Right ventricle myocardium inferior (tissue), 1 donor: ENCODE data around the gene CFTR. TPM values are rescaled to one million over a fixed set of nuclear protein-coding genes. Genes with fewer than 3 reads are reported as not detected.
"Not testable (repeated sequence)": the region's sequence is repeated elsewhere in the genome, so short reads cannot be mapped to it uniquely, and the experiment has no call there.

Source experiments
- ATAC-seq: fragments of 200-7000 bp; cut with Tn5 transposase; one replicate; pipeline ENCODE4 v1.9.1; 2020; ENCODE audit warnings: mild to moderate bottlenecking, moderate library complexity
- DNase-seq: peaks from one replicate; pipeline ENCODE4 v3.0.0; 2021; ENCODE audit errors: missing footprints
- intact Hi-C: fragments of 100-400 bp; cut with DNase I; formaldehyde crosslinking; loops from one replicate; pipeline ENCODE4 v1.11.0; 2022
- total RNA-seq: library from RNA; stranded (reverse); fragmentation: NEBNext Ultra II Directional; extraction: Animal tissue kit (Norgen Biotek cat#: 25700); gene quantifications from one replicate; pipeline ENCODE4 v1.2.1, GENCODE V29; 2021
- donor health status: DM: no; HTN: yes; CAD: no; lungs with severe emphysema.

The CFTR gene
- total RNA-seq, 1 donor from 2014 or later = 0.87 TPM

- DNase-seq = no peak
- intact Hi-C loops = no loop called here
Observed at GRCh38 chr7:117489911-117490310, 10.1 kb downstream of the CFTR start.

GRCh38 chr7:117492649-117493048, 12.8 kb downstream of the CFTR start:
- DNase-seq = no peak
- intact Hi-C loops = no loop called here

More at GRCh38 chr7:117489911-117490310, 10.1 kb downstream of the CFTR start:
- ATAC-seq = no peak

GRCh38 chr7:117493460-117493859, 13.6 kb downstream of the CFTR start:
- intact Hi-C loops = no loop called here
- DNase-seq = no peak
- ATAC-seq = no peak

More at GRCh38 chr7:117492649-117493048, 12.8 kb downstream of the CFTR start:
- no peak for ATAC-seq

GRCh38 chr7:117495308-117495707, 15.5 kb downstream of the CFTR start:
- intact Hi-C loops = no loop called here
- ATAC-seq (no peak), DNase-seq (no peak)

GRCh38 chr7:117502331-117502730, 22.5 kb downstream of the CFTR start:
- intact Hi-C loops = no loop called here
- ATAC-seq (no peak), DNase-seq (no peak)

- DNase-seq (no peak), ATAC-seq (no peak)
- intact Hi-C loops = no loop called here
Observed at GRCh38 chr7:117505238-117505637, 25.4 kb downstream of the CFTR start.

- no peak for DNase-seq
- no peak for ATAC-seq
- intact Hi-C loops = no loop called here
Observed at GRCh38 chr7:117508676-117509075, 28.9 kb downstream of the CFTR start.

- not testable (repeated sequence) for ATAC-seq
Observed at GRCh38 chr7:117517194-117517593, 37.4 kb downstream of the CFTR start.

GRCh38 chr7:117530390-117530789, 50.6 kb downstream of the CFTR start:
- DNase-seq = no peak
- intact Hi-C loops = no loop called here
- no peak for ATAC-seq

More at GRCh38 chr7:117517194-117517593, 37.4 kb downstream of the CFTR start:
- intact Hi-C loops, DNase-seq: not testable (repeated sequence)

- intact Hi-C loops = no loop called here
- ATAC-seq = no peak
Observed at GRCh38 chr7:117531595-117532244, 51.9 kb downstream of the CFTR start.

GRCh38 chr7:117538053-117538452, 58.2 kb downstream of the CFTR start:
- intact Hi-C loops = no loop called here
- ATAC-seq (no peak), DNase-seq (no peak)

More at GRCh38 chr7:117531595-117532244, 51.9 kb downstream of the CFTR start:
- DNase-seq = no peak

GRCh38 chr7:117544061-117544460, 64.2 kb downstream of the CFTR start:
- intact Hi-C loops = no loop called here
- DNase-seq (no peak), ATAC-seq (no peak)

GRCh38 chr7:117548035-117548434, 68.2 kb downstream of the CFTR start:
- DNase-seq = no peak
- ATAC-seq = no peak
- intact Hi-C loops = no loop called here

- intact Hi-C loops = no loop called here
- ATAC-seq = no peak
- DNase-seq = no peak
Observed at GRCh38 chr7:117550625-117551024, 70.8 kb downstream of the CFTR start.

- intact Hi-C loops = no loop called here
- no peak for ATAC-seq
Observed at GRCh38 chr7:117552660-117553059, 72.8 kb downstream of the CFTR start.

GRCh38 chr7:117555260-117555659, 75.4 kb downstream of the CFTR start:
- ATAC-seq = no peak

More at GRCh38 chr7:117552660-117553059, 72.8 kb downstream of the CFTR start:
- no peak for DNase-seq

GRCh38 chr7:117559391-117559790, 79.6 kb downstream of the CFTR start:
- intact Hi-C loops = no loop called here
- ATAC-seq (no peak), DNase-seq (no peak)

More at GRCh38 chr7:117555260-117555659, 75.4 kb downstream of the CFTR start:
- no peak for DNase-seq
- intact Hi-C loops = no loop called here

- ATAC-seq = no peak
- DNase-seq = no peak
- intact Hi-C loops = no loop called here
Observed at GRCh38 chr7:117560030-117560429, 80.2 kb downstream of the CFTR start.

- intact Hi-C loops = no loop called here
- ATAC-seq (no peak), DNase-seq (no peak)
Observed at GRCh38 chr7:117562759-117563158, 82.9 kb downstream of the CFTR start.

- no peak for DNase-seq
- intact Hi-C loops = no loop called here
- ATAC-seq = no peak
Observed at GRCh38 chr7:117564080-117564479, 84.3 kb downstream of the CFTR start.

- no peak for DNase-seq
- ATAC-seq = no peak
Observed at GRCh38 chr7:117564627-117565026, 84.8 kb downstream of the CFTR start.

More at GRCh38 chr7:117564627-117565026, 84.8 kb downstream of the CFTR start:
- intact Hi-C loops = no loop called here
